ENCODE results near the gene URM1. TPM values are rescaled to one million over a fixed set of nuclear protein-coding genes. Genes with fewer than 3 reads are reported as not detected.

Gene URM1
- 10 to 100 TPM; 78.9 to 79.9 TPM for total RNA-seq

GRCh38 chr9:128370752-128371629 is at the start of gene URM1:
URM1 (plus strand) TSS chr9:128371374; CDS start chr9:128371381, 7 bp downstream.
- DNase-seq: peak; percentile 97
- Mint-ChIP-seq H3K27ac (peak within 1 kb of the TSS; percentile 95), H3K4me1 (ENCODE audit: low read depth) (peaks cover 30% of the 10 kb centered on the region), H3K27me3 (ENCODE audit: low read depth) (no peaks in the 10 kb centered on the region), H3K4me3 (peak within 1 kb of the TSS; percentile 89), H3K9me3 (ENCODE audit: insufficient read depth) (no peaks in the 10 kb centered on the region), H3K36me3 (ENCODE audit: low read depth) (peaks cover 14% of the 10 kb centered on the region)
- ChIA-PET CTCF (interaction anchor here (0.8 to 3.7 kb wide), 10 partner anchors 9 to 95 kb away, joined by 3 to 67 read pairs (median 4); partner anchors contain the start of genes CERCAM, GOLGA2 and SWI5), POLR2A (interaction anchor here (0.6 to 1.8 kb wide), 12 partner anchors 9 to 182 kb away, joined by 3 to 12 read pairs (median 4); partner anchors contain the start of genes GLE1, GOLGA2, SPTAN1 and SWI5)
- peak; percentile 97 for ATAC-seq

- H3K27me3 Mint-ChIP-seq (ENCODE audit: low read depth): no peaks in the 10 kb centered on the region
- ChIA-PET CTCF (interaction anchor here (0.6 to 1.3 kb wide), 4 partner anchors 14 to 43 kb away, joined by 3 to 6 read pairs (median 4); no protein-coding TSS in a partner anchor), POLR2A (interaction anchor here (0.5 to 1.3 kb wide), 5 partner anchors 17 to 134 kb away, joined by 3 to 5 read pairs (median 3); partner anchors contain the start of genes GOLGA2 and SWI5)
- H3K4me3 Mint-ChIP-seq: peak overlapping the region; percentile 97
- peaks cover 14% of the 10 kb centered on the region for H3K36me3 Mint-ChIP-seq (ENCODE audit: low read depth)
- H3K9me3 Mint-ChIP-seq (ENCODE audit: insufficient read depth): no peaks in the 10 kb centered on the region
- peak overlapping the region; percentile 99 for H3K27ac Mint-ChIP-seq
- peaks cover 18% of the 10 kb centered on the region for H3K4me1 Mint-ChIP-seq (ENCODE audit: low read depth)
- no peak for DNase-seq
- ATAC-seq: peak; percentile 5
Measured at GRCh38 chr9:128321879-128322403, 49.2 kb upstream of the URM1 start.

- Mint-ChIP-seq H3K4me1 (ENCODE audit: low read depth) (peaks cover 18% of the 10 kb centered on the region), H3K9me3 (ENCODE audit: insufficient read depth) (no peaks in the 10 kb centered on the region), H3K27me3 (ENCODE audit: low read depth) (no peaks in the 10 kb centered on the region), H3K4me3 (peak within 1 kb of the TSS; percentile 97), H3K27ac (peak within 1 kb of the TSS; percentile 99), H3K36me3 (ENCODE audit: low read depth) (peaks cover 11% of the 10 kb centered on the region)
- CTCF ChIA-PET: interaction anchor here (1.0 kb wide), 1 partner anchor 13 kb away, joined by 3 read pairs; no protein-coding TSS in a partner anchor
- peak; percentile 88 for ATAC-seq
- peak; percentile 95 for DNase-seq
- POLR2A ChIA-PET: interaction anchor here (0.5 to 1.3 kb wide), 3 partner anchors 19 to 135 kb away, joined by 3 read pairs; partner anchors contain the start of genes GOLGA2 and SWI5
Measured at GRCh38 chr9:128322404-128323211, 48.6 kb upstream of the URM1 start, which contains the start of the genes COQ4 and TRUB2. COQ4 (plus strand) TSS chr9:128322839; CDS start chr9:128322859, 20 bp downstream. TRUB2 (minus strand) TSS chr9:128322447; CDS start chr9:128322408, 39 bp downstream.

DNA sequence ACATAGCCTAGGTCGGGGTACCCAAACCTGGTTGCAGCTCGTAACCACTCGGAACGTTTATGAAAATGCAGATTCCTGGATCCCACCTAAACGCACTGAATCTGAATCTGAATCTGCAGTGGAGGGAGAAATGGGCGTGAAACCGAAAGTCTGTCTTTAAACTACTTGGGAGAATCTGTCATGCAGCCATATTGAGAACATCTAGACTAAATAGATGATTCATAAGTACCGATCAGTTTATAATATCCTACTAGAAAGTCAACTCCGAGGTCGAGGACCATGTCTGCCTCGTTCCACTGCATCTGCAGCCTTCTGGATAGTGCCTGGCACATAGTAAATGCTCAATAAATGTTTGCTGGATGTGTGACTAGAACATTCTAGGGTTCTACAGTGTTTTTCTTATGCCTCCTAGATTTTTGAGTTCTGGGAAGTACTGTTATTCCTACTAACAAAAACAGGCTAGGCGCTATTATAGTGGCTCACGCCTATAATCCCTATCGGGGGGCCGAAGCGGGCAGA is 47.9 kb upstream of the URM1 start:
- peaks cover 18% of the 10 kb centered on the region for H3K4me1 Mint-ChIP-seq (ENCODE audit: low read depth)
- CTCF ChIA-PET: interaction anchor here (2.3 kb wide), 1 partner anchor 18 kb away, joined by 15 read pairs; no protein-coding TSS in a partner anchor
- H3K4me3 Mint-ChIP-seq: peak overlapping the region; percentile 97
- no peaks in the 10 kb centered on the region for H3K9me3 Mint-ChIP-seq (ENCODE audit: insufficient read depth)
- H3K27ac Mint-ChIP-seq: peak overlapping the region; percentile 99
- ATAC-seq (peak; percentile 3), DNase-seq (no peak)
- no peaks in the 10 kb centered on the region for H3K27me3 Mint-ChIP-seq (ENCODE audit: low read depth)
- H3K36me3 Mint-ChIP-seq (ENCODE audit: low read depth): peaks cover 11% of the 10 kb centered on the region
- POLR2A ChIA-PET: no interaction called here

DNA sequence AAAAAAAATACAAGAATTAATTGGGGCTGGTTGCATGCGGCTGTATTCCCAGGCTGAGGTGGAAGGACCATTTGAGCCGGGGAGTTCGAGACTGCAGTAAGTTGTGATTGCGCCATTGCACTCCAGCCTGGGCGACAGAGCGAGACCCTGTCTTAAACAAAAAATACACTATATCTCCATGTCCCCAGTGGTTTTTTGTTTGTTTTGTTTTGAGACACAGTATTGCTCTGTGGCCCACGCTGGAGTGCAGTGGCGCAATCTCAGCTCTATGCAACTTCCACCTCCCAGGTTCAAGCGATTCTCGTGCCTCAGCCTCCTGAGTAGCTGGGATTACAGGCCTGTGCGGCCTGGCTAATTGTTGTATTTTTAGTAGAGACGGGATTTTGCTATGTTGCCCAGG is 47.4 kb upstream of the URM1 start:
- Mint-ChIP-seq H3K36me3 (ENCODE audit: low read depth) (peaks cover 15% of the 10 kb centered on the region), H3K9me3 (ENCODE audit: insufficient read depth) (no peaks in the 10 kb centered on the region), H3K27ac (no peak overlapping the region), H3K4me1 (ENCODE audit: low read depth) (peaks cover 18% of the 10 kb centered on the region), H3K4me3 (peak overlapping the region; percentile 97), H3K27me3 (ENCODE audit: low read depth) (no peaks in the 10 kb centered on the region)
- CTCF ChIA-PET: interaction anchor here (1.6 to 2.3 kb wide), 2 partner anchors 18 to 38 kb away, joined by 5 to 15 read pairs; no protein-coding TSS in a partner anchor
- DNase-seq (no peak), ATAC-seq (no peak)
- POLR2A ChIA-PET: no interaction called here

GRCh38 chr9:128324401-128324800 is 46.8 kb upstream of the URM1 start:
- POLR2A ChIA-PET: no interaction called here

GRCh38 chr9:128325629-128326028 is 45.5 kb upstream of the URM1 start:
- Mint-ChIP-seq H3K36me3 (ENCODE audit: low read depth) (peaks cover 15% of the 10 kb centered on the region), H3K4me1 (ENCODE audit: low read depth) (peaks cover 18% of the 10 kb centered on the region), H3K4me3 (no peak overlapping the region), H3K27ac (no peak overlapping the region), H3K27me3 (ENCODE audit: low read depth) (no peaks in the 10 kb centered on the region), H3K9me3 (ENCODE audit: insufficient read depth) (no peaks in the 10 kb centered on the region)
- ATAC-seq (no peak), DNase-seq (no peak)
- CTCF ChIA-PET: interaction anchor here (0.5 to 2.3 kb wide), 2 partner anchors 16 to 213 kb away, joined by 4 to 15 read pairs; no protein-coding TSS in a partner anchor
- POLR2A ChIA-PET: no interaction called here

More at GRCh38 chr9:128324401-128324800, 46.8 kb upstream of the URM1 start:
- peaks cover 18% of the 10 kb centered on the region for H3K4me1 Mint-ChIP-seq (ENCODE audit: low read depth)
- no peaks in the 10 kb centered on the region for H3K9me3 Mint-ChIP-seq (ENCODE audit: insufficient read depth)
- ATAC-seq (no peak), DNase-seq (no peak)
- H3K27ac Mint-ChIP-seq: peak overlapping the region; percentile 47
- H3K27me3 Mint-ChIP-seq (ENCODE audit: low read depth): no peaks in the 10 kb centered on the region
- CTCF ChIA-PET: interaction anchor here (1.6 to 2.3 kb wide), 2 partner anchors 17 to 38 kb away, joined by 5 to 15 read pairs; no protein-coding TSS in a partner anchor
- H3K4me3 Mint-ChIP-seq: peak overlapping the region; percentile 97
- H3K36me3 Mint-ChIP-seq (ENCODE audit: low read depth): peaks cover 15% of the 10 kb centered on the region

- ChIA-PET CTCF (interaction anchor here (0.9 kb wide), 1 partner anchor 36 kb away, joined by 4 read pairs; no protein-coding TSS in a partner anchor), POLR2A (no interaction called here)
- Mint-ChIP-seq H3K4me3 (no peak overlapping the region), H3K36me3 (ENCODE audit: low read depth) (peaks cover 8% of the 10 kb centered on the region), H3K27me3 (ENCODE audit: low read depth) (no peaks in the 10 kb centered on the region), H3K27ac (no peak overlapping the region), H3K9me3 (ENCODE audit: insufficient read depth) (no peaks in the 10 kb centered on the region), H3K4me1 (ENCODE audit: low read depth) (no peaks in the 10 kb centered on the region)
- no peak for ATAC-seq
- DNase-seq: no peak
Measured at GRCh38 chr9:128333451-128333869, 37.7 kb upstream of the URM1 start.

GRCh38 chr9:128335161-128335560 is 36.0 kb upstream of the URM1 start:
- ChIA-PET POLR2A (interaction anchor here (0.6 to 1.3 kb wide), 2 partner anchors 36 to 147 kb away, joined by 4 to 5 read pairs; partner anchors contain the start of gene URM1), CTCF (interaction anchor here (1.1 to 2.6 kb wide), 3 partner anchors 13 to 85 kb away, joined by 3 to 9 read pairs (median 3); partner anchors contain the start of gene CERCAM)
- DNase-seq (no peak), ATAC-seq (no peak)
- Mint-ChIP-seq H3K36me3 (ENCODE audit: low read depth) (peaks cover 5% of the 10 kb centered on the region), H3K9me3 (ENCODE audit: insufficient read depth) (no peaks in the 10 kb centered on the region), H3K27me3 (ENCODE audit: low read depth) (no peaks in the 10 kb centered on the region), H3K4me3 (no peak overlapping the region), H3K27ac (no peak overlapping the region), H3K4me1 (ENCODE audit: low read depth) (peaks cover 5% of the 10 kb centered on the region)

DNA sequence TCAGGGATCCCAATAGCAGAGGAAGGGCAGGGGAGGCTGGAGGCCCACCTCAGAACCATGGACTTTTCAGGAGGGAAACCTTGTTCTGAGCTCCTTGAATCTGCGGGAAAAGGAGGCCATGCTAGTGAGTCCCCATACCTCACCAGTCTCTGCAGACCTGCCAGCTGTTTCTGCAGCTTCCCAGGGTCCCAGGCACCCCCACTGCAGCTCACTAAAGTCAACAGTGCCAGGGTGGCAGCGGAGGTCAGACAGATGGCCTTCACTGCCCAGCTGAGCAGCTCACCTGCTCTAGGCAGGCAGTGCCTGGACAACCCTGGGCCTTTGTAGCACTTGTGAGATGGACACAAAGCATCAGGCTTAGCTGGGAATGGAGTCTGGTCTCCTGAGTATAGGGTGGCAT is 35.3 kb upstream of the URM1 start:
- Mint-ChIP-seq H3K9me3 (ENCODE audit: insufficient read depth) (no peaks in the 10 kb centered on the region), H3K36me3 (ENCODE audit: low read depth) (peaks cover 5% of the 10 kb centered on the region), H3K27ac (no peak overlapping the region), H3K4me3 (no peak overlapping the region), H3K4me1 (ENCODE audit: low read depth) (peaks cover 5% of the 10 kb centered on the region), H3K27me3 (ENCODE audit: low read depth) (no peaks in the 10 kb centered on the region)
- ATAC-seq (no peak), DNase-seq (no peak)
- ChIA-PET POLR2A (interaction anchor here (0.6 to 1.3 kb wide), 3 partner anchors 35 to 348 kb away, joined by 3 to 5 read pairs (median 4); partner anchors contain the start of gene URM1), CTCF (interaction anchor here (1.1 to 2.6 kb wide), 3 partner anchors 14 to 84 kb away, joined by 3 to 9 read pairs (median 3); partner anchors contain the start of gene CERCAM)
